Hepatocyte (in vitro differentiated cells): ENCODE data around the gene CYB561.

Experiments
- CTCF ChIP-seq: fragments of 200-600 bp; sonication (generic); IDR thresholded peaks from 2 replicates; pipeline ENCODE4 v1.5.1; 2016; ENCODE audit warnings: antibody characterized with exemption, mild to moderate bottlenecking; ENCODE audit not compliant: poor library complexity
- EZH2phosphoT487 ChIP-seq: fragments of 200-600 bp; sonication (generic); IDR thresholded peaks from one replicate; pipeline ENCODE4 v1.6.1; 2018; ENCODE audit warnings: antibody characterized with exemption, mild to moderate bottlenecking, low read depth, moderate library complexity; ENCODE audit not compliant: unreplicated experiment, severe bottlenecking

- no peak for TF ChIP-seq CTCF
- TF ChIP-seq EZH2phosphoT487: no peak
Measured at GRCh38 chr17:63490858-63491400, 44.8 kb upstream of the CYB561 start.
